Measurements from ENCODE around the gene ZNF460. TPM values are rescaled to one million over a fixed set of nuclear protein-coding genes. Genes with fewer than 3 reads are reported as not detected.

ZNF460 gene
- total and polyA plus RNA-seq, 2 of the 13 experiments (the other 11 are each of a cell fraction or from before 2014, with no cell fraction given): 14.5 to 44.8 TPM

- TF ChIP-seq, protein P1, sequence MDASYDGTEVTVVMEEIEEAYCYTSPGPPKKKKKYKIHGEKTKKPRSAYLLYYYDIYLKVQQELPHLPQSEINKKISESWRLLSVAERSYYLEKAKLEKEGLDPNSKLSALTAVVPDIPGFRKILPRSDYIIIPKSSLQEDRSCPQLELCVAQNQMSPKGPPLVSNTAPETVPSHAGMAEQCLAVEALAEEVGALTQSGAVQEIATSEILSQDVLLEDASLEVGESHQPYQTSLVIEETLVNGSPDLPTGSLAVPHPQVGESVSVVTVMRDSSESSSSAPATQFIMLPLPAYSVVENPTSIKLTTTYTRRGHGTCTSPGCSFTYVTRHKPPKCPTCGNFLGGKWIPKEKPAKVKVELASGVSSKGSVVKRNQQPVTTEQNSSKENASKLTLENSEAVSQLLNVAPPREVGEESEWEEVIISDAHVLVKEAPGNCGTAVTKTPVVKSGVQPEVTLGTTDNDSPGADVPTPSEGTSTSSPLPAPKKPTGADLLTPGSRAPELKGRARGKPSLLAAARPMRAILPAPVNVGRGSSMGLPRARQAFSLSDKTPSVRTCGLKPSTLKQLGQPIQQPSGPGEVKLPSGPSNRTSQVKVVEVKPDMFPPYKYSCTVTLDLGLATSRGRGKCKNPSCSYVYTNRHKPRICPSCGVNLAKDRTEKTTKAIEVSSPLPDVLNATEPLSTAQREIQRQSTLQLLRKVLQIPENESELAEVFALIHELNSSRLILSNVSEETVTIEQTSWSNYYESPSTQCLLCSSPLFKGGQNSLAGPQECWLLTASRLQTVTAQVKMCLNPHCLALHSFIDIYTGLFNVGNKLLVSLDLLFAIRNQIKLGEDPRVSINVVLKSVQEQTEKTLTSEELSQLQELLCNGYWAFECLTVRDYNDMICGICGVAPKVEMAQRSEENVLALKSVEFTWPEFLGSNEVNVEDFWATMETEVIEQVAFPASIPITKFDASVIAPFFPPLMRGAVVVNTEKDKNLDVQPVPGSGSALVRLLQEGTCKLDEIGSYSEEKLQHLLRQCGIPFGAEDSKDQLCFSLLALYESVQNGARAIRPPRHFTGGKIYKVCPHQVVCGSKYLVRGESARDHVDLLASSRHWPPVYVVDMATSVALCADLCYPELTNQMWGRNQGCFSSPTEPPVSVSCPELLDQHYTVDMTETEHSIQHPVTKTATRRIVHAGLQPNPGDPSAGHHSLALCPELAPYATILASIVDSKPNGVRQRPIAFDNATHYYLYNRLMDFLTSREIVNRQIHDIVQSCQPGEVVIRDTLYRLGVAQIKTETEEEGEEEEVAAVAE (CRISPR knock-in tag; IDR thresholded peaks at IDR 0.05; ENCODE audit: borderline replicate concordance): peak; percentile 64
- TF ChIP-seq AKAP8 (CRISPR knock-in tag; IDR thresholded peaks at IDR 0.05): no peak
- TF ChIP-seq CCDC6 (CRISPR knock-in tag; IDR thresholded peaks at IDR 0.05): peak; percentile 78
- peak; percentile 51; the same call in 1 of the 2 replicates for TF ChIP-seq MAF1 (CRISPR knock-in tag; IDR thresholded peaks at IDR 0.05; ENCODE audit: borderline replicate concordance)
- no peak; the same call in 1 of the 2 replicates for TF ChIP-seq ZSCAN22 (CRISPR knock-in tag; IDR thresholded peaks at IDR 0.05)
- no peak for TF ChIP-seq CHCHD3 (CRISPR knock-in tag; IDR thresholded peaks at IDR 0.05)
- TF ChIP-seq, protein P2, sequence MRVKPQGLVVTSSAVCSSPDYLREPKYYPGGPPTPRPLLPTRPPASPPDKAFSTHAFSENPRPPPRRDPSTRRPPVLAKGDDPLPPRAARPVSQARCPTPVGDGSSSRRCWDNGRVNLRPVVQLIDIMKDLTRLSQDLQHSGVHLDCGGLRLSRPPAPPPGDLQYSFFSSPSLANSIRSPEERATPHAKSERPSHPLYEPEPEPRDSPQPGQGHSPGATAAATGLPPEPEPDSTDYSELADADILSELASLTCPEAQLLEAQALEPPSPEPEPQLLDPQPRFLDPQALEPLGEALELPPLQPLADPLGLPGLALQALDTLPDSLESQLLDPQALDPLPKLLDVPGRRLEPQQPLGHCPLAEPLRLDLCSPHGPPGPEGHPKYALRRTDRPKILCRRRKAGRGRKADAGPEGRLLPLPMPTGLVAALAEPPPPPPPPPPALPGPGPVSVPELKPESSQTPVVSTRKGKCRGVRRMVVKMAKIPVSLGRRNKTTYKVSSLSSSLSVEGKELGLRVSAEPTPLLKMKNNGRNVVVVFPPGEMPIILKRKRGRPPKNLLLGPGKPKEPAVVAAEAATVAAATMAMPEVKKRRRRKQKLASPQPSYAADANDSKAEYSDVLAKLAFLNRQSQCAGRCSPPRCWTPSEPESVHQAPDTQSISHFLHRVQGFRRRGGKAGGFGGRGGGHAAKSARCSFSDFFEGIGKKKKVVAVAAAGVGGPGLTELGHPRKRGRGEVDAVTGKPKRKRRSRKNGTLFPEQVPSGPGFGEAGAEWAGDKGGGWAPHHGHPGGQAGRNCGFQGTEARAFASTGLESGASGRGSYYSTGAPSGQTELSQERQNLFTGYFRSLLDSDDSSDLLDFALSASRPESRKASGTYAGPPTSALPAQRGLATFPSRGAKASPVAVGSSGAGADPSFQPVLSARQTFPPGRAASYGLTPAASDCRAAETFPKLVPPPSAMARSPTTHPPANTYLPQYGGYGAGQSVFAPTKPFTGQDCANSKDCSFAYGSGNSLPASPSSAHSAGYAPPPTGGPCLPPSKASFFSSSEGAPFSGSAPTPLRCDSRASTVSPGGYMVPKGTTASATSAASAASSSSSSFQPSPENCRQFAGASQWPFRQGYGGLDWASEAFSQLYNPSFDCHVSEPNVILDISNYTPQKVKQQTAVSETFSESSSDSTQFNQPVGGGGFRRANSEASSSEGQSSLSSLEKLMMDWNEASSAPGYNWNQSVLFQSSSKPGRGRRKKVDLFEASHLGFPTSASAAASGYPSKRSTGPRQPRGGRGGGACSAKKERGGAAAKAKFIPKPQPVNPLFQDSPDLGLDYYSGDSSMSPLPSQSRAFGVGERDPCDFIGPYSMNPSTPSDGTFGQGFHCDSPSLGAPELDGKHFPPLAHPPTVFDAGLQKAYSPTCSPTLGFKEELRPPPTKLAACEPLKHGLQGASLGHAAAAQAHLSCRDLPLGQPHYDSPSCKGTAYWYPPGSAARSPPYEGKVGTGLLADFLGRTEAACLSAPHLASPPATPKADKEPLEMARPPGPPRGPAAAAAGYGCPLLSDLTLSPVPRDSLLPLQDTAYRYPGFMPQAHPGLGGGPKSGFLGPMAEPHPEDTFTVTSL (CRISPR knock-in tag; IDR thresholded peaks at IDR 0.05; ENCODE audit: borderline replicate concordance): no peak
- TF ChIP-seq PAF1 (CRISPR knock-in tag; IDR thresholded peaks at IDR 0.05): no peak
- TF ChIP-seq, protein P3, sequence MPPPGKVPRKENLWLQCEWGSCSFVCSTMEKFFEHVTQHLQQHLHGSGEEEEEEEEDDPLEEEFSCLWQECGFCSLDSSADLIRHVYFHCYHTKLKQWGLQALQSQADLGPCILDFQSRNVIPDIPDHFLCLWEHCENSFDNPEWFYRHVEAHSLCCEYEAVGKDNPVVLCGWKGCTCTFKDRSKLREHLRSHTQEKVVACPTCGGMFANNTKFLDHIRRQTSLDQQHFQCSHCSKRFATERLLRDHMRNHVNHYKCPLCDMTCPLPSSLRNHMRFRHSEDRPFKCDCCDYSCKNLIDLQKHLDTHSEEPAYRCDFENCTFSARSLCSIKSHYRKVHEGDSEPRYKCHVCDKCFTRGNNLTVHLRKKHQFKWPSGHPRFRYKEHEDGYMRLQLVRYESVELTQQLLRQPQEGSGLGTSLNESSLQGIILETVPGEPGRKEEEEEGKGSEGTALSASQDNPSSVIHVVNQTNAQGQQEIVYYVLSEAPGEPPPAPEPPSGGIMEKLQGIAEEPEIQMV (CRISPR knock-in tag; IDR thresholded peaks at IDR 0.05; ENCODE audit: low read depth): peak; percentile 9; the same call in 1 of the 2 replicates
- peak; percentile 91 for TF ChIP-seq ZNF441 (CRISPR knock-in tag; IDR thresholded peaks at IDR 0.05; ENCODE audit: borderline replicate concordance)
- no peak for TF ChIP-seq SRSF9 (IDR thresholded peaks at IDR 0.05; ENCODE audit: borderline replicate concordance, insufficient read depth, low read depth, low read length, poor library complexity, severe bottlenecking)
- TF ChIP-seq ARNT2 (CRISPR knock-in tag; IDR thresholded peaks at IDR 0.05; ENCODE audit: low read depth): peak; percentile 87
- no peak for TF ChIP-seq ZNF891 (CRISPR knock-in tag; IDR thresholded peaks at IDR 0.05)
- TF ChIP-seq ZBTB20 (CRISPR knock-in tag; IDR thresholded peaks at IDR 0.05; ENCODE audit: borderline replicate concordance, low read depth): peak; percentile 59; the same call in 1 of the 2 replicates
- TF ChIP-seq ZFP41 (CRISPR knock-in tag; IDR thresholded peaks at IDR 0.05; ENCODE audit: borderline replicate concordance): no peak
- peak; percentile 49 for TF ChIP-seq NFYC (CRISPR knock-in tag; IDR thresholded peaks at IDR 0.05)
- no peak for TF ChIP-seq ZSCAN29 (CRISPR knock-in tag; conservative IDR thresholded peaks at IDR 0.05)
- TF ChIP-seq ZFP36L2 (CRISPR knock-in tag; IDR thresholded peaks at IDR 0.05): no peak
Observed at GRCh38 chr19:57279418-57280164, 694 bp upstream of the ZNF460 start (continued).
